ENCODE data around the gene TMEM51. TPM values are rescaled to one million over a fixed set of nuclear protein-coding genes. Genes with fewer than 3 reads are reported as not detected.

The TMEM51 gene
- total RNA-seq: 9.0 and 9.2 TPM in 2 replicates

GRCh38 chr1:15153184-15153841 is at the start of gene TMEM51:
Gene TMEM51 (plus strand): TSS chr1:15153747. CDS start chr1:15215088, 61,341 bp downstream.

GRCh38 chr1:15246960-15247614 is 93.5 kb downstream of the TMEM51 start, which contains the start of gene FHAD1:
Gene FHAD1 (plus strand): TSS chr1:15247223. CDS start chr1:15251785, 4,562 bp downstream.

Other genes starting within 250 kb of the TMEM51 start
- gene FHAD1, start 93.5 kb downstream of the TMEM51 start, total RNA-seq: 0.14 and 0.27 TPM in 2 replicates

Measured in thoracic aorta endothelial cell (primary cell).